HepG2 (cell line): ENCODE data around the gene CEP120. TPM values are rescaled to one million over a fixed set of nuclear protein-coding genes. Genes with fewer than 3 reads are reported as not detected.

Experiments used
- ATAC-seq: fragments of 200-7000 bp; cut with Tn5 transposase; 3 replicates; pipeline ENCODE4 v1.9.1; 2020; ENCODE audit warnings: mild to moderate bottlenecking, moderate library complexity
- BruUV-seq: library from RNA; stranded (reverse); fragments of 400-500 nt; replicated peaks from 2 replicates; lab custom pipeline; 2021; lab: Mats Ljungman, UMichigan
- CTCF ChIA-PET: fragments of 300-600 bp; formaldehyde crosslinking; extraction: SDS; loops from one replicate; lab custom pipeline; 2021; ENCODE audit warnings: low total read pairs, inconsistent platforms, low intra/inter-chr PET ratio; lab: Yijun Ruan, JAX
- POLR2A ChIA-PET: fragments of 350-600 bp; sonication (Branson Sonifier 250); formaldehyde crosslinking; loops from one replicate; lab custom pipeline; 2020; ENCODE audit warnings: antibody characterized with exemption, inconsistent platforms; lab: Yijun Ruan, JAX
- DNase-seq: peaks from one replicate; pipeline ENCODE4 v3.0.0-alpha.2; 2015; ENCODE audit warnings: low spot score
- FAIRE-seq: peaks from 3 replicates; lab custom pipeline; 2011; peaks lifted over from hg19 to GRCh38; lab: Jason Lieb, UNC
- H2AFZ ChIP-seq: one replicate; pipeline ENCODE4 v1.6.1; 2011; ENCODE audit warnings: low read length, inconsistent platforms
- H3K27ac ChIP-seq: fragments of 300-600 bp; 3 replicates; pipeline ENCODE4 v1.8.0; 2011; ENCODE audit warnings: mixed run types, mild to moderate bottlenecking, mixed read lengths, low read length, inconsistent platforms; ENCODE audit not compliant: insufficient read depth; ENCODE audit errors: extremely low read length
- H3K27me3 ChIP-seq, 2 experiments: fragments of 200-600 bp in 1 of 2; 2 replicates in 1 of 2; 3 replicates in 1 of 2; pipeline versions ENCODE4 v1.6.0 to v1.8.0; 2011; ENCODE audit warnings: low read length in 2 of 2, mild to moderate bottlenecking in 2 of 2, moderate library complexity in 2 of 2, inconsistent platforms in 1 of 2; ENCODE audit not compliant: insufficient read depth in 2 of 2, control insufficient read depth in 1 of 2
- H3K36me3 ChIP-seq, 2 experiments: fragments of 200-600 bp in 1 of 2; replicated peaks in 1 of 2; 2 replicates in 1 of 2; 3 replicates in 1 of 2; pipeline versions ENCODE4 v1.5.1 to v1.8.0; 2011; ENCODE audit warnings: low read length in 2 of 2, inconsistent platforms in 1 of 2; ENCODE audit not compliant: insufficient read depth in 2 of 2, control insufficient read depth in 1 of 2
- H3K4me1 ChIP-seq: 2 replicates; pipeline ENCODE4 v1.5.1; 2012; ENCODE audit warnings: low read length, inconsistent platforms; ENCODE audit not compliant: insufficient read depth
- H3K4me2 ChIP-seq: 2 replicates; pipeline ENCODE4 v1.6.0; 2011; ENCODE audit warnings: low read depth, low read length, inconsistent platforms
- H3K4me3 ChIP-seq, 3 experiments: fragments of 200-600 bp in 1 of 3; sonication (generic), shearing (Covaris generic) in 1 of 3; replicated peaks in 1 of 3; 2 replicates each; pipeline ENCODE4 v1.5.1; 2011 to 2016; ENCODE audit warnings: low read length in 3 of 3, inconsistent platforms in 2 of 3, low read depth in 2 of 3, mild to moderate bottlenecking in 2 of 3, control low read depth in 1 of 3, mixed read lengths in 1 of 3; ENCODE audit not compliant: insufficient read depth in 1 of 3
- H3K79me2 ChIP-seq: one replicate; pipeline ENCODE4 v1.6.1; 2011; ENCODE audit warnings: low read length, inconsistent platforms; ENCODE audit not compliant: insufficient read depth
- H3K9ac ChIP-seq: 2 replicates; pipeline ENCODE4 v1.6.0; 2011; ENCODE audit warnings: mild to moderate bottlenecking, low read depth, low read length, inconsistent platforms; ENCODE audit not compliant: insufficient read depth
- H3K9me3 ChIP-seq: 2 replicates; pipeline ENCODE4 v1.5.1; 2012; ENCODE audit warnings: mild to moderate bottlenecking, low read length
- H4K20me1 ChIP-seq: 2 replicates; pipeline ENCODE4 v1.6.0; 2011; ENCODE audit warnings: inconsistent platforms, mild to moderate bottlenecking, low read length, moderate library complexity; ENCODE audit not compliant: insufficient read depth
- AHR ChIP-seq: IDR thresholded peaks from 2 replicates; pipeline ENCODE4 v1.6.1; 2018; ENCODE audit warnings: missing genetic modification reagents, missing compliant biosample characterization
- CHD2 ChIP-seq: IDR thresholded peaks from 2 replicates; pipeline ENCODE4 v1.6.1; 2011; ENCODE audit warnings: low read depth, low read length, improper control_type of control experiment
- ELK4 ChIP-seq: sonication (generic); formaldehyde crosslinking; IDR thresholded peaks from 2 replicates; pipeline ENCODE4 v1.9.0; 2021; ENCODE audit warnings: missing genetic modification reagents, borderline replicate concordance
- HOXA9 ChIP-seq: sonication (generic); formaldehyde crosslinking; IDR thresholded peaks from 2 replicates; pipeline ENCODE4 v1.8.1; 2022; ENCODE audit warnings: missing genetic modification reagents, mild to moderate bottlenecking, moderate library complexity, borderline replicate concordance
- JARID2 ChIP-seq: sonication (generic); formaldehyde crosslinking; IDR thresholded peaks from 2 replicates; pipeline ENCODE4 v1.8.1; 2023; ENCODE audit warnings: missing genetic modification reagents, inconsistent platforms; ENCODE audit not compliant: insufficient replicate concordance
- KLF15 ChIP-seq: sonication (generic); formaldehyde crosslinking; IDR thresholded peaks from 2 replicates; pipeline ENCODE4 v1.8.1; 2023; ENCODE audit warnings: borderline replicate concordance, mild to moderate bottlenecking, inconsistent platforms, missing genetic modification reagents, mixed read lengths
- MBD4 ChIP-seq: IDR thresholded peaks from 2 replicates; pipeline ENCODE4 v1.6.1; 2012; ENCODE audit warnings: low read length, inconsistent platforms, borderline replicate concordance
- NFYB ChIP-seq: sonication (generic); formaldehyde crosslinking; IDR thresholded peaks from 2 replicates; pipeline ENCODE4 v1.4.0; 2020; ENCODE audit warnings: missing genetic modification reagents
- PAF1 ChIP-seq: IDR thresholded peaks from 2 replicates; pipeline ENCODE4 v1.6.1; 2016; ENCODE audit warnings: missing genetic modification reagents, missing compliant biosample characterization
- PHF20 ChIP-seq: sonication (generic); formaldehyde crosslinking; IDR thresholded peaks from 2 replicates; pipeline ENCODE4 v1.5.0; 2020; ENCODE audit warnings: mild to moderate bottlenecking, missing genetic modification reagents
- SP140L ChIP-seq: sonication (generic); formaldehyde crosslinking; IDR thresholded peaks from 2 replicates; pipeline ENCODE4 v1.4.0; 2020; ENCODE audit warnings: missing genetic modification reagents, borderline replicate concordance
- ZBTB7A ChIP-seq: sonication (generic); formaldehyde crosslinking; IDR thresholded peaks from 2 replicates; pipeline ENCODE4 v1.8.0; 2022; ENCODE audit warnings: mild to moderate bottlenecking, missing genetic modification reagents
- ZNF205 ChIP-seq: IDR thresholded peaks from 2 replicates; pipeline ENCODE4 v1.6.1; 2018; ENCODE audit warnings: missing biosample characterization, missing genetic modification reagents
- ZNF563 ChIP-seq: sonication (generic); formaldehyde crosslinking; IDR thresholded peaks from 2 replicates; pipeline ENCODE4 v1.8.0; 2022; ENCODE audit warnings: mild to moderate bottlenecking, moderate library complexity, missing genetic modification reagents
- ZNF576 ChIP-seq: sonication (generic); formaldehyde crosslinking; IDR thresholded peaks from 2 replicates; pipeline ENCODE4 v1.4.0; 2020; ENCODE audit warnings: mild to moderate bottlenecking, missing genetic modification reagents
- ZNF619 ChIP-seq: sonication (generic); formaldehyde crosslinking; IDR thresholded peaks from 2 replicates; pipeline ENCODE4 v1.4.0; 2020; ENCODE audit warnings: mild to moderate bottlenecking, missing genetic modification reagents
- ZNF703 ChIP-seq: sonication (generic); formaldehyde crosslinking; IDR thresholded peaks from 2 replicates; pipeline ENCODE4 v1.5.1; 2020; ENCODE audit warnings: missing genetic modification reagents, mild to moderate bottlenecking, moderate library complexity, borderline replicate concordance
- WGBS: methylation state at CpG from one replicate; pipeline ENCODE4 v1.1.6; 2017; ENCODE audit warnings: low lambda C conversion rate; 5-methylcytosine and 5-hydroxymethylcytosine counted together
- in situ Hi-C: cut with HindIII; loops from 2 replicates; pipeline ENCODE4 v1.10.0; 2017; ENCODE audit warnings: low pct_unique_long_range_greater_than_20kb; ENCODE audit not compliant: extremely low pct_ligation_motif_present
- intact Hi-C: fragments of 100-400 bp; cut with micrococcal nuclease; formaldehyde crosslinking; loops from one replicate; pipeline ENCODE4 v1.10.0; 2022; ENCODE audit not compliant: unreplicated experiment
- polyA plus RNA-seq, 8 experiments: library from polyadenylated mRNA; depleted of rRNA in 3 of 8; stranded (reverse) in 7 of 8; unstranded in 1 of 8; fragments of >200 nt; fragmentation: Illumina TruSeq in 4 of 8; extraction: Trizol in 4 of 8; gene quantifications; 2 replicates each; pipeline versions ENCODE4 v1.2.1 to v1.2.3, GENCODE V29; 2011 to 2016; ENCODE audit warnings: low read depth in 4 of 8, missing spikeins in 1 of 8, mixed read lengths in 1 of 8; ENCODE audit not compliant: insufficient read depth in 1 of 8
- total RNA-seq, 5 experiments: library from RNA; depleted of rRNA; stranded (reverse); fragments of >200 nt; fragmentation: Illumina TruSeq; extraction: Trizol; gene quantifications; 2 replicates each; pipeline ENCODE4 v1.2.3, GENCODE V29; 2016; ENCODE audit warnings: low read depth in 1 of 5
- TF ChIP-seq, protein P1 (sequence below): sonication (generic); formaldehyde crosslinking; IDR thresholded peaks from 2 replicates; pipeline ENCODE4 v1.5.0; 2020; ENCODE audit warnings: mild to moderate bottlenecking, low read depth, missing genetic modification reagents, borderline replicate concordance

CEP120 gene
- total and polyA plus RNA-seq, 2 of the 13 experiments (the other 11 are each of a cell fraction or from before 2014, with no cell fraction given): 8.0 to 14.7 TPM

DNA sequence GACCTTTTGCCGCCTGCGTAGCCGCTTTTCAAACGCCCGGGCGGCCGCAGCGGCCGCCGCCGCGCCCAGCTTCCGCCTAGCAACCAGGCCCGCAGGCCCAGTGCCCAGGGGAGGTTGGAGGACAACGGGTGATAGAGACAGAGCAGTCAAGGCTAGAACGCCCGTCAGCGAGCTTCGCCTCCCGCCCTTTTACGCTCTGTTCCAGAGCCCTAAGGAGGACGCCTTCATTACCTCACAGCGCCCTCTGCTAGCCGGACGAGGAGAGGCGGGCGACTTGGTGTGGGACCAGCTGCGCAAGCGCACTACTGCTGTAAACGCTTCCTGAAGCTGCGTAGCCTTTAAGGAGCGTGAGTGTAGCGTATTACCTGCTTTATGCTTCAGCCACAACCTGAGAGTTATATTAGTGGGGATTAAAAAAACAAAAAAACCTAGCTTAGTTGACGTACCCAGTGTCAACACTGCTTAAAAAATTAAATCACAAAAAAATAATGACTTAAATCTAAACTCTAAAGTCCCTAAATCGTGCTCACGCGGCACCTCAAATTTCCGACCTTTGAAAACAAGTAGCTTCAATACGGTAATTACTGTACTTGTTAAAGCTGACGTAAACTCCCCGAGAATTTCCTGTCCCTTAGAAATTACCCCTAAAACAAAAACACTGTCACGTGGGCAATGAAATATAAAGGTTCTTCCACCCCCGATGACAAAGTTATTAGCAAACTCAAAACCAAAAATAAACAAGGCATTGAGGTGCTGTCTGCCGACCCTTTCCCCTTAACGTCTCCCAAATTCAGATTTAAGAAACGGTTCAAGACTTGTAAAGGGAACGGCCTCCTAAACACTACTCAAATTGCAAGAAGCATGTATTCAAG, at the start of gene CEP120 (continued):
- TF ChIP-seq SP140L (CRISPR knock-in tag) (no peak), ZBTB7A (CRISPR knock-in tag) (no peak)

GRCh38 chr5:123472150-123472924, 49.1 kb upstream of the CEP120 start:
- WGBS: 35% methylated on average over 8 of the region's 8 CpGs

More at GRCh38 chr5:123472150-123472924, 49.1 kb upstream of the CEP120 start:
- ATAC-seq (no peak), DNase-seq (no peak), FAIRE-seq (no peak)
- Histone ChIP-seq H3K27ac (no peak overlapping the region), H4K20me1 (no peaks in the 10 kb centered on the region), H3K9me3 (no peaks in the 10 kb centered on the region), H3K4me3 (no peak overlapping the region), H3K36me3 (no peaks in the 10 kb centered on the region), H3K27me3 (no peaks in the 10 kb centered on the region), H3K4me1 (no peaks in the 10 kb centered on the region), H3K9ac (no peak overlapping the region), H3K79me2 (no peaks in the 10 kb centered on the region), H3K4me2 (no peak overlapping the region), H2AFZ (no peak overlapping the region)
- TF ChIP-seq CHD2 (no peak), KLF15 (CRISPR knock-in tag) (no peak), ZNF576 (no peak), HOXA9 (CRISPR knock-in tag) (no peak), ELK4 (CRISPR knock-in tag) (no peak), AHR (no peak), ZNF563 (CRISPR knock-in tag) (no peak), NFYB (CRISPR knock-in tag) (no peak), ZNF703 (CRISPR knock-in tag) (no peak), ZNF205 (CRISPR knock-in tag) (no peak), MBD4 (no peak), PAF1 (CRISPR knock-in tag) (no peak), PHF20 (no peak), JARID2 (CRISPR knock-in tag) (no peak), ZNF619 (CRISPR knock-in tag) (no peak)
- TF ChIP-seq, protein P1, sequence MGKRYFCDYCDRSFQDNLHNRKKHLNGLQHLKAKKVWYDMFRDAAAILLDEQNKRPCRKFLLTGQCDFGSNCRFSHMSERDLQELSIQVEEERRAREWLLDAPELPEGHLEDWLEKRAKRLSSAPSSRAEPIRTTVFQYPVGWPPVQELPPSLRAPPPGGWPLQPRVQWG: no peak
- BruUV-seq: no TSS peak
- in situ Hi-C loops (no loop called here), intact Hi-C loops (no loop called here)
- ChIA-PET POLR2A (no interaction called here), CTCF (no interaction called here)
